Measurements from ENCODE around the gene TAC4.
A peak's percentile ranks its signal among the peaks of the same experiment; 100 is the strongest.

Gene TAC4

DNA sequence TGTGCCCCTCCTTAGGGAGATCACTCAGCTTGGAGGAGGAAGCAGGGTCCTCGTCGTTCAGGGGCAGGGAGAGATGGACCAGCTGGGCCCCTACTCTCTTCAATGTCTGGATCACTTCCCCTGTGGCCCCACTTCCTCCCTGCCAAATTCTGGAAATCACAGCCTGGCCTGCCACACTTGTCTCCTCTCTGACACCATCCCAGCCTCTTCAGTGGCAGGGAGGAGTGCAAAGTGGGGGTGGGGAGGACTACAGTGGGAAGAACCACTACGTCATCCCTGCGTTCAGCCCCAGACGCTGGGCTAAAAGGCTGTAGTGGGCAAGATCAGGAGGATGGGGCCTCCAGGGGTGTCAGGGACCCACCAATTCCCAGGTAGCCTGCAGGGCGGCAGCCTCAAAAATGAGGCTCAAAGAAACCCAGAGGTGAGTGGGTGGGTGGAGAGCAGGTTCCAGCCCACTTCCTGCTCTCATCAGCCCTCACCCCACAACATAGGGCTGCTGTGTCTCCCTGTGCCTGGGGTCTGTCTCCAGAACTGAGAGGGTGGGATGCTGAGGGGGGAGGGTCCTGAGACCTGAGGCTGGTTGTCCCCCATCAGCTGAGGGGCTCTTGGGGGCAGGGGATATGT lies 25.0 kb upstream of the TAC4 start:
- DNase-seq (ENCODE audit: low read depth): no peak

DNA sequence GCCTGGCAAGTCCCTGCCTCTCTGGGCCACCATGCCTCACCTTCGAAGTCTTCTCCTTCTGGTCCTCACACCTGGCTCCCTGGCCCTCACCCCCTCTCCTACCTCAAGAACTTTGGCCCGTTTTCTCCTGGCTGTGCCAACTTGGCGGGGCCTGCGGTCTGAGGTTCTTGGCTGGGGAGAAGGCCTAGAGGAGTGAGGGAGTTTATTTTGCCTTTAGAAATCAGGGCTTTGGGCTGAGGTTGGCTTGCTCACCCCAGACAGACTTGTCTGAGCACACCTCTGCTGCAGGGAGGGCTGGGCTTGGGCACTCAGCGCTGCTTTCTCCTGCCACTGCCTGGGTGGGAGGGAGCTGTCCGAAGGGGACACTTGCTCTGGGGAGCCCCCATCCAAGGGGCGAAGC lies 23.3 kb upstream of the TAC4 start:
- DNase-seq (ENCODE audit: low read depth): no peak

DNA sequence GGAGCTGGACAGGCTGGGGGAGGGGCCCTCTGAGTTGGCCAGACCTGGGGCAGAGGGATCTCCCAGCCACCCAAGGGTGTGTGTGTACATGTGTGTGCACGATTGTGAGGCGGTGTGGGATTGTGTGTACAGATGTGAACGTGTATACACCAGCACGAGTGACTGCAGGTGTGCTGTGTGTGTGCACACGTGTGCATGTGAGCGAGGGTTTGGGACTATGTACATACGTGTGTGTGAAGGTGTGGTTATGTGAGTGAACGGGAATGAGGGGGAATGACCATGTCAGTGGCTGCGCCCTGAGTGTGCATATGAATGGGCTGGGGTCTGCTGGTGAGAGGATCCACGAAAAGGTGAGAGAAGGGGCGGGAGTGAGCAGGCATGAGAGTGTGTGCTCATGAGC lies 22.4 kb upstream of the TAC4 start:
- DNase-seq (ENCODE audit: low read depth): no peak

DNA sequence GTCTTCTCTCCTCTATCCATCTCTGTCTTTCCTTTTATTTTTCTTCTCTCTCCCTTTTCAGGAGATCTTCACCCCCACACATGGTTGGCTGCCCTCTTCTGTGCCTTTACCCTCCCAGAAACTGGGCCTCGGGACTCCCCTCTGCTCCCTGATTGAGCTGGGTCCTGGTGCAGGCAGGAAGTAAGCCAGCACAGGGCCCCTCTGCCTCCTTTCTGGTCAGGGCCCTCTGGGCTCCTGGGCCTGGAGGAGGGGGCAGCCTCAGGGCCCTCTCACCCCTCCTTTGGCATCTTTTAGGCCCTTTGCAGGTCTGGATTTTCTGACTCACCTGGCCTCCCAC lies 21.1 kb upstream of the TAC4 start:
- no peak for DNase-seq (ENCODE audit: low read depth)

DNA sequence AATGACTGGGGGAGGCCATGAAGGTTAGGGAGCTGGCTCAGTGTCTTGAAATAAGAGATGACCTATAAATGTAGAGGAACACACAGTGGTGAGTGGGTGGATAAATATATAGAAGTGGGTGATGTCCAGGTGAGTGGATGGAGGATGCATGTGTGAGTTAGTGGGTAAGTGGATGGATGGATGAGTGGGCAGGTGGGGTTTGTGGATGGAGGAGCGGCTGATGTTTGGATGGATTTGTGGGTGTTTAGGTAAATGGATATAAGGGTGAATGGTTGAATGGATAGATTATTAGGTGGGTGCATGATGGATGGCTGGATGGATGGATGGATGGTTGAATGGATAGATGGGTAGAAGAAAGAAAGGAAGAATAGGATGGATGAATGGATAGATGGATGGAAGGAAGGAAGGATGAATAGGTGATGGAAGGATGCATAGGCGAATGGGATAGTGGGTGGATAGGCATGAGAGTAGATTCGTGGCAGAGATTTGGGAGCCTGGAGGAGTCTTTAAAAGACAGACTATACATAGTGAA lies 19.1 kb upstream of the TAC4 start:
- no peak for DNase-seq (ENCODE audit: low read depth)

DNA sequence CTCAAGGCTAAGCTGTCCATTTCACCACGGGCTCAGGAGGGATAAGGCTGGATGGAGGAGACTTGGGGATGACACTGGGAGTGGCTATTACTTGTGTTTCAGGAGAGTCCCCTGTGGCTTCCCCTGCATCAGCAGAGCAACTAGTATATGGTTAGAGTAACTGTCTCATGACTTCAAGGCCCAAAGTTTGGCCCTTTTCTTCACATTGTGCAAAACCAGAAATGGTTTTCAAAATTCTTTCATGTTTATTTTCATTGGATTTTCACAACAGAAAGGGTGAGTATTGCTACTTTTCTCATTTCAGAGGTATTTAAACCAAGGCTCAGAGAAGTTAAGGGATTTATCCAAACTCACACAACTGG lies 18.1 kb upstream of the TAC4 start:
- DNase-seq (ENCODE audit: low read depth): no peak

DNA sequence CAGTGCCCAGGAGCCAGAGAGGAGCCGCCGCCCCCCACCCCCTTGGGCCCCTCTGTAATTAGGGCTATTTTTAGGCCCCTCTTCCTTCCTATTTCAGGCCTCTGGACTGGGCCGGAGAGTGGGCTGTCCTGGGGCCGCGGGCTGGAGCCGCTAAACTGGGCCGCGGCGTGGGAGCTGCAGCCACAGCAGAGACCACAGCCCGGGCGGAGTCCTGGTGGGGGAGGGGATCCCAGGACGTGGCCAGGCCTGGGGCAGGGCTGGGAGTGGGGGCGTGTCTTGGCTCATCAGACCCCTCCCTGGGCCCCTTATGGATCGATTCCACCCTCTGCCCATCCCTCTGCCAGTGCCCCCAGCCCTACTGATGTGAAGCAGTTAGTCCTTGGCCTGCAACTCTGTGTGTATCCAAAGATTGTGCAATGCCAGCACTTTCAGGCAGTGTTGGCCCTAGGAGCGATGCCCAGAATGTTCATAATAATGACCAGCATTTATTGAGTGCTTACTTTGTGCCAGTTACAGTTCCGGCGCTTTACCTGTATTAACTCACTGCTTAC lies 15.0 kb upstream of the TAC4 start:
- DNase-seq (ENCODE audit: low read depth): no peak

DNA sequence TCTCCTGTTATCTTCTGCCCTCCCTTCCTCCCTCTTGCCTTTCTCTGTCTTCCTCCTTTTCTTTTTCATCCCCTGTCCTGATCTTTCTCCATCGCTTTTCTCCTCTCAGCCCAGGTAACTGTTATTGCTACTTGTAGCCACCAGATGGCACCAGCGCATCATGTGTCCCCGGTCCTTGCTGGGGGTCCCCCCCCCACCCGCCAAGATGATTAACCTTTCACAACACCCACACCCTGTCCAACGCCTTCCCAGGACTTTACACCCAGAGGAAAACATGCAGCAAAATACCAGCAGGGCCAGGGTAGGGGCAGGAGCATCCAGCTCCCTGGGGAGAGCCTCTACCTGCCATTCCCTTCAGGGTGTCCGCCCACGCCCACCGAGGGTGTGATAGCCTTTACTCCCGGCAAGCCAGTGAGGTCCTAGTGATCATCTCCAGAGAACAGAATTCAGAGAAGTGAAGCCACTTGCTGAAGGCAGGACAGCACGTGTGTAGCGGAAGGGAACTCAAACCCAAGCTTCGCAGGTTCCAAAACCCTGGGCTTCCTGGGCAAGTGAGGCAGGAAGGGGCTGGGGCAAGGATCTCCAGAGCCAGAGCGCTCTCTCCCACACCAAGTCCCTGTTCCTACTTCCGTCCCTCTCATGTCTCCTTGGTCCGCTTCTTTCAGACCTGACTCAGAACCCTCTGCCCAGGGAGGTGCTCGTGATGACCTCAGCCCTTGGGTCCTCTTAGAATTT lies 13.4 kb upstream of the TAC4 start:
- peak; percentile 29 for DNase-seq (ENCODE audit: low read depth)

DNA sequence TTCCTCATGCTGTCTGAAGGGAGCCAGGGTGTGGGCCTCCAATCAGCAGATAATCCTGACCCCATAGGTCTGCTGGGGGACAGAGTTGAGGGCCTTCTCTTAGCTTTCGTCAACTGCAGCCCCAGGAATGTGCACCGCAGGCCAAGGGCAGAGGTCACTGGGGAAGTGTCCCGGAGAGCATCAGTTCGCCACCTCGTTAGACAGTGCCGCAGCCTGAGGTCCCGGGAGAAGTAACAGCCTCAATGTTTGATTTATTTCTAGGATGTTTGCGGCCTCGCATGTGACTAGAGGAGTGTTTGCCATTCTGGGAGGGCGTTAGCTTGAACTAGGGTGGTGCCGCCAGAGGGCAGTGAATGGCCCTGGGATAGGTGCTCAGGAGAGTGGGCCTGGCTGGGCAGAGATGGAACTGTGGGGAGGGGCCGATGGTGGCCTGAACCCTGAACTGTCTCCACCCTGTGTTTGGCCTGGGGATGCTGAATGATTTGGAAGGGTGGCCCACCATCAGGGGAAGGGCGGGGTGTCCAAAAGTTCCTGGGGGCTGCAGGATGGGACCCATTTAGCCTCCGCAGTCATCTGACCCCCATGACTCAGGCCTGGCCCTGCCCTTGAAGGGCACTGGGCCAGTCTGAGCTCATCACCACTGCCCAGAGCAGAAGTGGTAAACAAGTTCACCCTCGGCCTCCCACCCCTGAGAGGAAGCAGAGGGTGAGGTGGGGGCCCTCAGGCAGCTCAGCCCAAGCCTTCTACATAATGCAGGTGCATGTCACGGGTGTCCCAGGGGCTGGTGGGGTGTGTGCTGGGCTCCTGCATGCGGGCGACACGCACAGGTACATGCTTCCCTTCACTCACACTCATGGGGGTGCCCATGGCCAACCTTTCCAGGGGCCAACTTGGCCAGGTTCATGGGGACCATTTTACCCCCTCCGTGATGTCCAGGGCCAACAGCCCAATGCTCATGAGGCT lies 12.4 kb upstream of the TAC4 start:
- no peak for DNase-seq (ENCODE audit: low read depth)

DNA sequence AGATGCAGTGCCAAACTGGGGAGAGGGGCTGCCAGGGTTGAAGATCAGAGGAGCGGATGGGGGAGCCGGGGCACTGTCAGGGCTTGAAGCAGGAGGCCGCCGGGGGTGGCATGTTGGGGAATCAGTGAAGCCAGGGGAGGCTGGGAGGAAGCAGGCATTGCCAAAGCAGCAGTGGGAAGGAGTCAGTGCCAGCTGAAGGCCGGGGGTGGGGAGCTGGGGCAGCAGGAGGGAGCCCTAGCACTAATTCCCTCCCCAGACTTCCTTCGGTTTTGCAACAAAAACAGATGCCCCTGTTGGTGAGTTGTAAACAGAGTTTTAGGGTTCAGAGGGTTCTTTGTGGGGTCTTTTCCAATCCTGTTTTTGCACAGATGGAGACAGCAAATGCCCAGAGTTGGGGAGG lies 10.9 kb upstream of the TAC4 start:
- no peak for DNase-seq (ENCODE audit: low read depth)

DNA sequence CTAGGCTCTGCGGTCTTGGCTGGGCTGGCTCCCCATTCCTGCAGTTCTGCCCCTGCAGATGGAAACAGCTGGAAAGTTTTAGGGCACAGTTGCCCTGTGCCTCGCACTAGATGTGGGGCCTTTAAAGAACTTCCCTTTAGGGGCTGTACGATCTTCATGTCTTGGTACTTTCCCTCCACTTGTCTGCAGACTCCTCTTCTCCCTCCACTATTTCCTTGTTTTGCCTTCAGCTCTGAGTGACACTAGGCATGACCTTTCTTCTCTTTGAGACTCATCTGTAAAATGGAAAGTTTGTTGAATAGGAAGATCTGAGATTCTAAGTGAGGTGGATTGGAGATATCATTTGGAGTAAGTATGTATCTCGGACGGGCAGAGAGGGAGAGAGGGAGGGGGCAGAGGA lies 6.3 kb upstream of the TAC4 start:
- DNase-seq (ENCODE audit: low read depth): no peak

DNA sequence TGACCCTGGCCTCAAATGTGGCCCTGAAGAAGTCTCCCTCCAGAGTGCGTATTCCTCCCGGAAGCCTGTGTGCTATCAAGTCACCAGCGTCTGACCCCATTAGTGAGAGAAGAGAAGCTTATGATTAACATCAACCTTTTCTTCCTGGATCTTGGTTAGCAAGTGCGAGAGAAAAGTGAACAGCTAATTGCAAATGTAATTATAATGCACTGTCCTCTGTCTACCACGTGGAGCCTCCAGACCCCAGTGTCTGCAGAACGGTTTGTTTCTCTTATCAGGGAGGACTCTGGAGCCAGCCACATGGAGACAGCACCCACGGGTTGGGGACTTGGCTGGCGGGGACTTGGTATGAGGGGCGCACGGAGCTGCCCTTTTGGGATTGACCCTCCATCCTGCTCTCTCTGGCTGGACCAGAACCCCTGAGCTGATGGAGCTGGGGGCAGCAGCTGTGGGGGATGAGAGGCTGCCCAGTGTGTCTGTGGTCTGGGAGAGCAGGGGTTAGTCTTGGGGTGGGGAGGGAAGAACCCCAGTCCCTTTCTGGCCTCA lies 5.7 kb upstream of the TAC4 start:
- no peak for DNase-seq (ENCODE audit: low read depth)

DNA sequence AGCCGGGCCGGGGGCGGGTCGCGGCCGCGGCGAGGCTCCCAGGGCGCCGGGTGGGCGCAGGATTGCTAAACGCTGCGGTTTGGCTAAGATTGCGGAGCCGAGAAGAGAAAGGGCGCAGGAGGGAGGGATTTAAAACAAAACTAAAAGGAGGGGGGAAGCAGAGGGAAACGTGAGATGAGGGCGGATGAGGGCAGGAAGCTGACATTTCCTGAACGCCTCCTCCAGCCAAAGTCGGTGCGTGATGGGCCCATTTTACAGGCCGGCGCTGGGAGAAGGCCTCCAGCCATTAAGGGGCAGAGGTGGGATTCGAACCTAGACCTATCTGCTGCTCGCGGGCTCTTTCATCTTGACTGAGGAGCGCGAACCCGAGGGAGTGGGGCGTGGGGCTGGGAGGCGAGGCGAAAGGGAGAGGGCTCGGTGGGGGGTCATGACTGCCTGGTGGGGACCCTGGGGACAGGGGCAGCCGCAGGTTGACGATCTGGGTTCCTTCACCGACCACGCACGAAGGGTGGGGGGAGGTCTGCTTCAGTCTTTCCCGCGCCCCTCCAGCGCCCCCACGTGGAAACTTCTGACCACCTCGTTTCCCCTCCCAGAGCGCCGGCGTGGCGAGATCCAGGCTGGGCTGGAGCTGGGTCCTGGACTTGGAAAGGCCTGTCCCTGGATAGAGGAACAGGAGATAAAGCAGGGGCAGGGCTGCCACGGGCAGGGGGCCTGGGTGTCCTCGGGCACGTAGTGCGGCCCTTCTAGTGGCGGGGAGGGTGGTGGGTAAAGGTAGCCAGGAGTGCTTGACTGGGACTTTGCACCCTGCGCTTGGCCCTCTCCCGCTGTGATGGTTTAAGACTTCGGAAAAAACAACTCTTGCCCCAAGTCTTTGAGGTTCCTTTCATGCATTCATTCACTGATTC lies 3.8 kb upstream of the TAC4 start:
- DNase-seq (ENCODE audit: low read depth): peak; percentile 62

DNA sequence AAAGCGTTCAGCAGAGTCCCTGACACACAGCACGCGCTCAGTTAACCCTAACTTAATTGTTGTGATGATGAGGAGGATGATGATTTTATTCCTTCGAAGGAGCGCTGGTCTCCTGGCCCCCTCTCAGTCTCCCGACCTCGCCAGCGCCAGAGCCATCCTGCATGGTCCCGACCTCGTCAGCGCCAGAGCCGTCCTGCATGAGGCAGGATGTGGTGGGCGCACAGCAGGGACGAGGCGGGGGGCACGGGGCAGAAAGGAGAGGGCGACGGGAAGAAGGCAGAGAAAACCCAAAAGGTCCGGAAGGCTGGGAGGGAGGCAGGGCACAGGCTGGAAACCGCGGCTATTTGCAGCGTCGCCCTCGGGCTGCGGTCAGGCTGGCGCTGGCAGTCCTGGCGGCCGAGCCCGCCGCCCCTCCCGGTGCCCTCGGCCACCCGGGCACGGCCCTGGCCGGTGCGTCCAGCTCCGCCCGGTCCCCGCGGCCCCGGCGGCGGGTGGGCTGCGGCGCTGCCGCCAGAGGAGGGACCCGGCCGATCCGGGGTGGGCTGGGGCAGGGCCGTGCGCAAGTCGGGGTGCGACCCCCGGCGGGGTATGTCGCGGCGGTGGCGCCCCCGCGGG lies 3.0 kb upstream of the TAC4 start:
- no peak for DNase-seq (ENCODE audit: low read depth)

DNA sequence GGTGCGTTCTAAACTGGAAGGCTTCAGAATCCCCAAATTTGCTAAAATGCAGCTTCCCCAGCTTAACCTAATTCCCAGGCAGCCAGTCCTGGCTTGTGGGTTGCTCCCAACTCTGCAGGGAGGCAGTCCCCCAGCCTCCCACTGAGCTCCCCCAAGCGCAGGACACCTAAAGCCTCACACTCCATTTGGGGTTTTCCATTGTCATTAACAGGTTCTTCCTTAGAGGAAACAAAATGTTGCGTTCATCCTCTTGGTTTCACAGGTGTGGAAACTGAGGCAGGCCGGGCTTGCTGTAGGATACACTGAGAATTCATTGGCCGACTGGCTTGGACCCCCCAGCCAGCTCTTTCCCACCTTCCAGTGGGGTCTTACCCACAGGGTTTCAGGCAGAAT lies 2.3 kb upstream of the TAC4 start:
- no peak for DNase-seq (ENCODE audit: low read depth)

DNA sequence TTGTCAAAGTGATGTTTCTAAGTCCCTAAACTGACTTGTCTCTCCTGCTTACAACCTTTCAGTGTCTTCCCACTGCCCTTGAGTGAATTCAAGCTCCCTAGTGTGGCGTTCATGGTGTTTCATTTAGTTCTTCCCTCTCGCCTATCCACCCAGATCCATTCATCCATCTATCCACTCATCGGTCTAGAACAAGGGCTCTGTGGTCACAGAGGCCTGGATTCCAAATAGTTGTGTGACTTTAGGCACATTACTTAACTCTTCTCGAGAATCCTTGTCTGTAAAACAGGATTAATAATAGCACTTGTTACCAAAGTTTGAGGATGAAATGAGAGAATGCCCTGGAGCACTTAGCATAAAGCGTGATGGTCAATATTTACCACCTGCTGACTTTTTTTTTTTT lies 870 bp upstream of the TAC4 start:
- no peak for DNase-seq (ENCODE audit: low read depth)

DNA sequence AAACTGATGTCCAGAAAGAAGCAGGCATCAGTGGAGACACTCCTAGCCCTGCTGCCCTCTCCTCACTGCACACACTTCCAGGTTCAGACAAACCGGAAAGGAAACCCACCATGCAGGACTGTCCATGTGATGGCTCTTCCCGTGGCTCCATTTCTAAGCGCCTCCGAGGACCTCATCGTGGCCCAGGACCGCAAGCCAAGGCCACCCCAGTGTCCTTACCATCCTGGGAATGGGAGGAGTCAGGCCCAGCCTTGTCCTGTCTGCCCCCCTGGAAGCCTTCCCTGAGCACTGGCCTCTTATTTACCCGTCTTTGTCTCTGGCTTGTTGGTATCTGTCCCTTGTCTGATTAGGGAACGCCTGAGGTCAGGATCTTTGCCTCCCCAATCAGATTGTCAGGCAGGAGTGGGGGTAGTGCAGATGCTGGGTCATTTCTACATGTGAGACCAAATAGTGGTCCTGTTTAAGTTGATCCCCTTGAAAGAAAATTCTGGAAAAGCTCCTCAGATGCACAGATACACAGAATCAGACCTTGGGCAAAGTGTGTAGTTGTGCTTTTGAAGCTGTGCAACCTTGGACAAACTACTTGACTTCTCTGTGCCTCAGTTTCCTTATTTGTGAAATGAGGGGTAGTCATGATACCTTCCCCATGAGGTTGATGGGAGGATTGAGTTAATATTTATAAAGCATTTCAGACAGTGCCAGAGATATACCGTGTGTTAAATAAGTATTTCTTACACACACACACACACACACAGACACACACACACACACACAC lies 744 bp downstream of the TAC4 start:
- no peak for DNase-seq (ENCODE audit: low read depth)

DNA sequence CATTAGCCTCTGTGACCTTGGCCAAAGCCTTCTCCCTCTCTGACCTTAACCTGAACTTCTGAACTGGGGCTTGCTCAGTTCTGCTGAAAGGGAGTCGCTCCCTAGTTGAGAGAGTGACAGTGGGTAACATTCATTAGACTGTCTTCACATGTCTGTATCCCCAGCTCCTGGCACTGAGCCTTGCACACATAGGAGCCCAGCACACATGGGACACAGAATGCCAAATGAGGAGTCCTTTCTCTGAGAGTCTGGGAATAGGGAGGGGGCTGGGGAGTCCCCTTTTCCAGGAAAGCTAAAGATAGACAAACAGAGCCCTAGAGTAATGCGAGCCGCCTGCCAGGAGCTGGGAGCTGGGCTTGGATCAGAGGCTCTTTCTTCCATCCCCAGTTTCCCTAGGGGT lies 2.5 kb downstream of the TAC4 start:
- no peak for DNase-seq (ENCODE audit: low read depth)

DNA sequence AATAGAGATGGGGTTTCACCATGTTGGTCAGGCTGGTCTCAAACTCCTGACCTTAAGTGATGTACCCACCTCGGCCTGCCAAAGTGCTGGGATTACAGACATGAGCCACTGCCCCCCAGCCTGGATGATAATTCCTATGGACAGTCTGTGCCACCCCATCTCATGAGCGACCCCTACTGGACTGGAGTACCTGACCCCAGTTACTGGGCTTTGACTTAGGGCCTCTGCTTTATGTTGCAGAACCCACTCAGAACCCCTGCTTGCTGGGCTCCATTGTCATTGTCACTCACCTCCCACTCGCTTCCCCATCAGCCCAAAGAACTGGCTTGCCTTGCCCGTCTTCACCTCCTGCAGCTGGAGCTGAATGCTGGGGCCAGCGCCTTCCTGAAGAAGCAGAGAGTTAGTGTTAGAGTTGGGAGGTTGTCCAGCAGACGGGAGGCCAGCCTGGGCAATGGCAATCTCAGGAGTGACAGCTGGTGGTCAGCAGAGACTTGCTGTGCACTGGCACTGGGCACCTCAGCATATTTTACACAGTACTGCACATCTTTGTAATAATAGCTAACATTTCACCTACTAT lies 4.0 kb downstream of the TAC4 start:
- DNase-seq (ENCODE audit: low read depth): no peak

DNA sequence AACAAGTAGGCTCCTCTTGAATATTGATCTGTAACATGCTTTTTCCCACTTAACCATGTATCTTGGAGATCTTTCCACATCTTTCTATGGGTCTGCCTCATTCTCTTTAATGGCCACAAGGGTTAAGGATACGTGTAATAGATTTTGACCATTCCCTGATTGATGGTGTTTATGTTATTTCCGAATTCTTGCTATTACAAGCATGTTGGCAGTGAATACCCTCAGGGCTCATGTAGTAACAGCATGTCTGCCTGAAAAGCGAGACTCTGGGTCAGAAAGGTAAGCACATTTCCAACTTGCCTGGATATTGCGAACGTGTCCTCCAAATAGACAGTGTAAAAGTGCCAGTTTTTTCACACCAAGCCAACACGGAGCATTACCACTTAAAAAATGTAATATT lies 5.0 kb downstream of the TAC4 start:
- no peak for DNase-seq (ENCODE audit: low read depth)
